ENCODE data around the gene HES3.

The HES3 gene

GRCh38 chr1:6262555-6263420 is 18.8 kb downstream of the HES3 start:
- Histone ChIP-seq H3K27ac (no peak overlapping the region), H3K9ac (no peak overlapping the region), H3K4me2 (ENCODE audit: low read length) (no peak overlapping the region), H3K79me2 (no peaks in the 10 kb centered on the region), H3K27me3 (ENCODE audit: control insufficient read depth, insufficient read depth, low read length) (no peaks in the 10 kb centered on the region), H3K4me3 (ENCODE audit: low read depth, low read length) (no peak overlapping the region), H3K36me3 (ENCODE audit: control insufficient read depth, insufficient read depth, low read length) (no peaks in the 10 kb centered on the region), H3K9me3 (ENCODE audit: control insufficient read depth, low read length) (no peaks in the 10 kb centered on the region), H3K4me1 (peaks cover 2% of the 10 kb centered on the region), H2AFZ (no peak overlapping the region)
- no peak for TF ChIP-seq CTCF (IDR thresholded peaks at IDR 0.05)

GRCh38 chr1:6263716-6264115 is 19.7 kb downstream of the HES3 start:
- Histone ChIP-seq H3K79me2 (no peaks in the 10 kb centered on the region), H2AFZ (no peak overlapping the region), H3K27ac (no peak overlapping the region), H3K4me1 (peaks cover 2% of the 10 kb centered on the region), H3K4me2 (ENCODE audit: low read length) (no peak overlapping the region), H3K4me3 (ENCODE audit: low read depth, low read length) (no peak overlapping the region), H3K36me3 (ENCODE audit: control insufficient read depth, insufficient read depth, low read length) (no peaks in the 10 kb centered on the region), H3K27me3 (ENCODE audit: control insufficient read depth, insufficient read depth, low read length) (no peaks in the 10 kb centered on the region), H3K9me3 (ENCODE audit: control insufficient read depth, low read length) (no peaks in the 10 kb centered on the region), H3K9ac (no peak overlapping the region)
- no peak for TF ChIP-seq CTCF (IDR thresholded peaks at IDR 0.05)

- no peak for TF ChIP-seq CTCF (IDR thresholded peaks at IDR 0.05)
- peaks cover 2% of the 10 kb centered on the region for H3K4me1 ChIP-seq
- no peak overlapping the region for H2AFZ ChIP-seq
- no peak overlapping the region for H3K4me3 ChIP-seq (ENCODE audit: low read depth, low read length)
- H3K9me3 ChIP-seq (ENCODE audit: control insufficient read depth, low read length) = no peaks in the 10 kb centered on the region
- no peak overlapping the region for H3K27ac ChIP-seq
- H3K36me3 ChIP-seq (ENCODE audit: control insufficient read depth, insufficient read depth, low read length) = no peaks in the 10 kb centered on the region
- no peak overlapping the region for H3K9ac ChIP-seq
- no peaks in the 10 kb centered on the region for H3K79me2 ChIP-seq
- H3K27me3 ChIP-seq (ENCODE audit: control insufficient read depth, insufficient read depth, low read length) = no peaks in the 10 kb centered on the region
- no peak overlapping the region for H3K4me2 ChIP-seq (ENCODE audit: low read length)
Measured at GRCh38 chr1:6265151-6265550, 21.2 kb downstream of the HES3 start.

- no peak overlapping the region for H3K27ac ChIP-seq
- H3K4me3 ChIP-seq (ENCODE audit: low read depth, low read length) = no peak overlapping the region
- H3K9ac ChIP-seq = no peak overlapping the region
- no peak for TF ChIP-seq CTCF (IDR thresholded peaks at IDR 0.05)
- H3K4me1 ChIP-seq = no peaks in the 10 kb centered on the region
- no peak overlapping the region for H3K4me2 ChIP-seq (ENCODE audit: low read length)
- no peak overlapping the region for H2AFZ ChIP-seq
- no peaks in the 10 kb centered on the region for H3K36me3 ChIP-seq (ENCODE audit: control insufficient read depth, insufficient read depth, low read length)
- H3K9me3 ChIP-seq (ENCODE audit: control insufficient read depth, low read length) = no peaks in the 10 kb centered on the region
- H3K27me3 ChIP-seq (ENCODE audit: control insufficient read depth, insufficient read depth, low read length) = no peaks in the 10 kb centered on the region
- H3K79me2 ChIP-seq = no peaks in the 10 kb centered on the region
Measured at GRCh38 chr1:6266641-6267040, 22.7 kb downstream of the HES3 start.

Measured in parathyroid adenoma (tissue), 2 donors.